ENCODE results near the gene KCNS1. TPM values are rescaled to one million over a fixed set of nuclear protein-coding genes. Genes with fewer than 3 reads are reported as not detected.

KCNS1 gene
- total and polyA plus RNA-seq, 3 donors from 2014 or later = 2.1 to 7.7 (median 4.6) TPM

DNA sequence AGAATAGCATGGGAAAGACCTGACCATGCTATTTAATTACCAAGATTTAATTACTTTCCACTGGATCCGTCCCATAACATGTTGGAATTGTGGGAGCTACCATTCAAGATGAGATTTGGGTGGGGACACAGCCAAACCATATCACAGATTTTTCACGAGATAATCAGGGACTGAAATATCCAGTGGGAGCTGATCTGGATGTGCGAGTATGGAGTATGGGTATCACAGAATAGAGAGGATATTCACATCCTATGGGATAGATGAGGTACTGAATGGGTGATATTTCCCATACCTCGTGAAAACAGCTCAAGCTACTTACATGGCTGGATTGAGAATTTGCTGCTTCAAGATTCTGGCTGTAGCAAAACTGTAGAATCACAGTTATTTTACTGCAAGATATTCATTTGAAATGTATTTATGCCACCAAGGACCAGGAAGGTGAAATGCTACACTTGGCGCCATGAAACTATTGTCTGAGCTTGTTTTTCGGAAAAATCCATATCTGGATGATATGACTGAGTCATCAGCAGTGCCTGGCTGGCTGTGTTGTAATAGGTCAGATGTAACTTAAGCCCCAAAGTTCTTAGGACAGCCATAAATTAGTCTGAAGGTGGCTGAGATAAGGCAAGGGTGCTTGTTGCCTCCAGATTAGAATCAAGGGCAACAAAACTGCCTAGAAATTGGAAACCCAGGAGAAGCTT lies 29.8 kb downstream of the KCNS1 start:
- DNase-seq = no peak
- Histone ChIP-seq H3K27me3 (no peaks in the 10 kb centered on the region), H3K9me3 (no peaks in the 10 kb centered on the region), H3K27ac (no peak overlapping the region), H3K4me1 (no peaks in the 10 kb centered on the region), H3K4me3 (no peak overlapping the region), H3K36me3 (ENCODE audit: low read depth, missing control alignments) (no peaks in the 10 kb centered on the region)
- intact Hi-C loops (cut with DNase I; ENCODE audit: low total_unique reads) = no loop called here
- TF ChIP-seq, protein P1, sequence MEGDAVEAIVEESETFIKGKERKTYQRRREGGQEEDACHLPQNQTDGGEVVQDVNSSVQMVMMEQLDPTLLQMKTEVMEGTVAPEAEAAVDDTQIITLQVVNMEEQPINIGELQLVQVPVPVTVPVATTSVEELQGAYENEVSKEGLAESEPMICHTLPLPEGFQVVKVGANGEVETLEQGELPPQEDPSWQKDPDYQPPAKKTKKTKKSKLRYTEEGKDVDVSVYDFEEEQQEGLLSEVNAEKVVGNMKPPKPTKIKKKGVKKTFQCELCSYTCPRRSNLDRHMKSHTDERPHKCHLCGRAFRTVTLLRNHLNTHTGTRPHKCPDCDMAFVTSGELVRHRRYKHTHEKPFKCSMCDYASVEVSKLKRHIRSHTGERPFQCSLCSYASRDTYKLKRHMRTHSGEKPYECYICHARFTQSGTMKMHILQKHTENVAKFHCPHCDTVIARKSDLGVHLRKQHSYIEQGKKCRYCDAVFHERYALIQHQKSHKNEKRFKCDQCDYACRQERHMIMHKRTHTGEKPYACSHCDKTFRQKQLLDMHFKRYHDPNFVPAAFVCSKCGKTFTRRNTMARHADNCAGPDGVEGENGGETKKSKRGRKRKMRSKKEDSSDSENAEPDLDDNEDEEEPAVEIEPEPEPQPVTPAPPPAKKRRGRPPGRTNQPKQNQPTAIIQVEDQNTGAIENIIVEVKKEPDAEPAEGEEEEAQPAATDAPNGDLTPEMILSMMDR (IDR thresholded peaks at IDR 0.05) = no peak
- TF ChIP-seq POLR2A (IDR thresholded peaks at IDR 0.05) = no peak
- WGBS, 2 donors = 96 to 99% methylated on average over 6 of the region's 6 CpGs

DNA sequence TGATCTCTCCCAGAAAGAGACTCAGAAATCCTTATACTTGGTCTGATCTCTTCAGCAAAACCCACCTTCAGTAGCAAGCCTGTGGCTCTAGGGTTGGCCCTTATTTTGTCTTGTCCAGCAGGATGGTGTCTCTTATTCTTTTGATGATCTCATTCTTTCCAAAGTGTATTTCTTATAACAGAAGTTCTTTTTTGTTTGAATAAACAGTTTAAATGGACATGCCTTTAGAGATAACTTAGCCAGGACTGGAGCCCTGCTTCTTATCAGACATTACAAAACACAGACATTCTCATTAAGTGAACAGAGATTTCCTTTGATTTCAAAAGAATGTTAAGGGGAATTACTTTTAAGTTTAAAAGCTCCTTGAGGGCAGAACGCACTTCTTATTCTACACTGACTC lies 31.7 kb downstream of the KCNS1 start:
- TF ChIP-seq, protein P1 (IDR thresholded peaks at IDR 0.05) = no peak
- TF ChIP-seq POLR2A (IDR thresholded peaks at IDR 0.05) = no peak
- Histone ChIP-seq H3K27me3 (no peaks in the 10 kb centered on the region), H3K4me1 (no peaks in the 10 kb centered on the region), H3K36me3 (ENCODE audit: low read depth, missing control alignments) (no peaks in the 10 kb centered on the region), H3K9me3 (no peaks in the 10 kb centered on the region), H3K4me3 (no peak overlapping the region), H3K27ac (no peak overlapping the region)
- WGBS, 2 donors = 74 to 80% methylated on average over 1 of the region's 1 CpG
- DNase-seq = no peak
- intact Hi-C loops (cut with DNase I; ENCODE audit: low total_unique reads) = no loop called here

DNA sequence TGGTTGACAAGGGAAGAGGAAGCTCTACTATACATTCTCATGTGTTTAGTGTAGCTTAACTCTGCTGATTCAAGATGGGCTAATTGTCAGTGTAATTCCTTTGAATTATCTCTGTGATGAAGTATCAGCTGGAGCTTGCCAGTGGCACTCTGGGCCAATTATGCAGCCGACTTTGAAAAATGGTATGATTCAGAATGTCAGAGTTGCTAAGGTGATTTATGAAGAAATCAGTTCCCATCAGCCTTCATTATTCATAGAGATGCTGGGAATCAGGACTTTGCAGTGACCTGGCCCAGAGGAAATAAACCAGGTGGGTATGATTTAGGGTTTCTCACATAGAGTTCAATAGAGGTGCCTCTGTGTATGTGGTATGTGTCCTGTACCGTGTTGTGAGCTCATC lies 33.4 kb downstream of the KCNS1 start:
- intact Hi-C loops (cut with DNase I; ENCODE audit: low total_unique reads) = no loop called here
- 73 to 78% methylated on average over 2 of the region's 2 CpGs for WGBS, 2 donors

DNA sequence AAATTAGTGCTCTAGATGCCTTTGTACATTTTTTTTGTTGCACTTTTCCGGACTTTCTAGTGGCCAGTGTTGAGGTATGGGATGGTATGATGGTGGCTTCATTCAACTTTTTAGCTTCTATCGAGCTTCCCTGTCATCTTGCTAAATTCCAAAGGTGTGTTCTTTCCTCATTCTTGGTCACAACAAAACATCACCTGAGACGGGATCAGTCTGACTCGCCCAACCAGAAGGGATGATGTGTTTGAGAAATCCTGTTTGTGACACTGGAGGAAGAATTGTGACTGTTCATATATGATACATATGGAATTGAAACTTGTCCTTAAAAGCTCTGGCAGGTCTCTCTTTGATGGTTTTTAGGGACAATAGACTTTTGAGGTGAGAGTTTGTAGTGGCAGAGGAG lies 33.8 kb downstream of the KCNS1 start:
- H3K4me1 ChIP-seq = no peaks in the 10 kb centered on the region
- 95 to 99% methylated on average over 4 of the region's 4 CpGs for WGBS, 2 donors
- intact Hi-C loops (cut with DNase I; ENCODE audit: low total_unique reads) = no loop called here
- no peak overlapping the region for H3K27ac ChIP-seq
- no peak overlapping the region for H3K4me3 ChIP-seq
- TF ChIP-seq POLR2A (IDR thresholded peaks at IDR 0.05) = no peak
- TF ChIP-seq, protein P1 (IDR thresholded peaks at IDR 0.05) = no peak
- no peak for DNase-seq
- H3K9me3 ChIP-seq = no peaks in the 10 kb centered on the region
- H3K27me3 ChIP-seq = no peaks in the 10 kb centered on the region
- H3K36me3 ChIP-seq (ENCODE audit: low read depth, missing control alignments) = no peaks in the 10 kb centered on the region

More for the DNA sequence above, 33.4 kb downstream of the KCNS1 start:
- no peaks in the 10 kb centered on the region for H3K4me1 ChIP-seq
- TF ChIP-seq, protein P1 (IDR thresholded peaks at IDR 0.05) = no peak
- TF ChIP-seq POLR2A (IDR thresholded peaks at IDR 0.05) = no peak
- no peaks in the 10 kb centered on the region for H3K36me3 ChIP-seq (ENCODE audit: low read depth, missing control alignments)
- H3K9me3 ChIP-seq = no peaks in the 10 kb centered on the region
- no peak overlapping the region for H3K27ac ChIP-seq
- DNase-seq = no peak
- H3K4me3 ChIP-seq = no peak overlapping the region
- no peaks in the 10 kb centered on the region for H3K27me3 ChIP-seq

DNA sequence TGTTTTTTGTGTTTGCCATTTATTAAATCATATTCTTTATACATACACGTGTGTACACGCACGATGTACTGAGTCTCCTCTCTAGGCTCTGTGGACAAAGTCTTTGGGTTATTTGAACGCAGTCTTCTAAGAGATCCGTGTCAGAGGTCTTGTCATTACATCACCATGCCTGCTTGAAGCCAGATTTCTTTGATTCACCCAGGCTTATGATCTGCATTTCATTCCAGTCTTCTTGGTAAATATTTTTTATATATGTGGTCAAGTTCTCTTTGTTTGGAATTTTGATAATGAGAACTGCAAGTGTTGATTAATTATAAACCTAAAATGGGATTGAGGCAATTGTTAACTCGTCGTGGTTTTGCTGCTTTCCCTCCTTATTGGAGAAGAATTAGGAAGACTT lies 34.6 kb downstream of the KCNS1 start:
- Histone ChIP-seq H3K9me3 (no peaks in the 10 kb centered on the region), H3K4me3 (no peak overlapping the region), H3K4me1 (no peaks in the 10 kb centered on the region), H3K27me3 (no peaks in the 10 kb centered on the region), H3K27ac (no peak overlapping the region), H3K36me3 (ENCODE audit: low read depth, missing control alignments) (no peaks in the 10 kb centered on the region)
- TF ChIP-seq, protein P1 (IDR thresholded peaks at IDR 0.05) = no peak
- no peak for TF ChIP-seq POLR2A (IDR thresholded peaks at IDR 0.05)
- 95 to 96% methylated on average over 7 of the region's 7 CpGs for WGBS, 2 donors
- DNase-seq = no peak
- intact Hi-C loops (cut with DNase I; ENCODE audit: low total_unique reads) = no loop called here
